Dedifferentiated amniotic fluid mesenchymal stem cell (primary cell): ENCODE measurements around the gene GSTM5.
"Not testable (repeated sequence)": the region's sequence is repeated elsewhere in the genome, so short reads cannot be mapped to it uniquely, and the experiment has no call there.

ENCODE experiments used
- DNase-seq: peaks from one replicate; pipeline ENCODE4 v3.0.0-alpha.2; 2016; ENCODE audit errors: extremely low spot score

The GSTM5 gene

DNA sequence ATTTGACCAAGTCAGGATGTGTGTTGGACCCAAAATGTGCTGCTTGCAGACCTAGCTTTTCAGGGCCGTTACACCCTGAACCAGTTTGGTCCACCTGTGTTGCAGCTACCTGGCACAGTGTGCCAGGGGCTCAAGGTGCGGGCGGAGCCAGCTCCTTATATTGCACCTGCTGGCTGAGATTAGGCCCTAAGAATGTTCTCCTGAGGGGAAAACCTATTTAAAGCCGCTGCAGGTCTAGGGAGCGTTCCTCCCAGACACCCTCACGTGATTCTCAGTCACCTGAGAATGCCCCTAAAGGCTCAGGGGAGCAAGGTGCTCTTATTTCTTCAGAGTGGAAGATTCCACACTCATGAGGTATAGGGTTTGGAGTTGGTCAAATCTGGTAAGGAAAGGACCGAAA, 16.8 kb downstream of the GSTM5 start:
- DNase-seq: no peak

GRCh38 chr1:109730666-109731065, 18.6 kb downstream of the GSTM5 start:
- DNase-seq: no peak

- DNase-seq: no peak
Observed at GRCh38 chr1:109732390-109732881, 20.4 kb downstream of the GSTM5 start.

- no peak for DNase-seq
Observed at GRCh38 chr1:109733236-109733870, 21.3 kb downstream of the GSTM5 start.

DNA sequence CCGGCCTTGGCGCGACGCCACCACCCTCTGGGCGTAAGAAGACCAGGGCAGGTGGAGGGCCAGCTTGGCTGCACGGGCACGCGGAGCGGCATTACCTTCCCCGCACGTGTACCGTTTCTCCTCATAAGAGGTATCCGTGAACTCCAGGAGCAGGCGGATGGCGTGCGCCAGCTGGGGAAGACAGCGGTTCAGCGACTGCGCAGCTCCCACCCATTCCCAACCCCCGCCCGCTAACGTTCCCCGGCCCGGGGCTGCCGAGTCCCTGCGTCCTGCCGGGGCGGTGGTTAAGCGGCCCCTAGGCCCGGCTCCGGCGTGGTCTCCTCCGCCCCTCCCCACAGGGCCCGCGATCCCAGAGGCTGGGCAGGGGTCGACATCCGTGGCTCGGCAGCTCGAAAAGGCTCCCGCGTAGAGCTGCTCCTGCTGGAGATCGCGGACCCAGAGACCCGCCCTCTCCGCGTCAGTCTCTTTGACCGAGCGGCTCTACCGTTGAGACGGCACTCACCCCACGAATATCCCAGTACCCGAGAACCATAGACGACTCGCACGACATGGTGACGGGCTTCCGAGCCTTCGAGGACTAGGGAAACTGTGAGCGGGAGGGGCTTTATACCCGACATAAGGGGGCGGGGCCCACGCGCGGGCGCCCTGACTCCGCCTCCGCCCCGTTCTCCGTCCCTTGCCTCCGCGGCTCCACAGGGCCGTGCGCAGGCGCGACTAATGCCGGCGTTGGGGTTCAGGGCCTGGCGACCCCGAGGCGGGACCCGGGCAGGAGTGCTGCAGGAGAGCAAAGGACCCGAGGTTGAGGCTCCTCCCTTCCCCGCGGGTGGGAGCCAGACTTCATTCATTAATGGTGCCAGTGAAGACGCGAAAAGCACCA, 27.9 kb downstream of the GSTM5 start:
- peak; percentile 58 for DNase-seq

GRCh38 chr1:109740615-109741373, 28.7 kb downstream of the GSTM5 start, which contains the start of gene GSTM3:
GSTM3 (minus strand) TSS chr1:109741038; CDS start chr1:109740287, 751 bp downstream.
- no peak for DNase-seq

GRCh38 chr1:109748311-109748710, 36.3 kb downstream of the GSTM5 start:
- not testable (repeated sequence) for DNase-seq

DNA sequence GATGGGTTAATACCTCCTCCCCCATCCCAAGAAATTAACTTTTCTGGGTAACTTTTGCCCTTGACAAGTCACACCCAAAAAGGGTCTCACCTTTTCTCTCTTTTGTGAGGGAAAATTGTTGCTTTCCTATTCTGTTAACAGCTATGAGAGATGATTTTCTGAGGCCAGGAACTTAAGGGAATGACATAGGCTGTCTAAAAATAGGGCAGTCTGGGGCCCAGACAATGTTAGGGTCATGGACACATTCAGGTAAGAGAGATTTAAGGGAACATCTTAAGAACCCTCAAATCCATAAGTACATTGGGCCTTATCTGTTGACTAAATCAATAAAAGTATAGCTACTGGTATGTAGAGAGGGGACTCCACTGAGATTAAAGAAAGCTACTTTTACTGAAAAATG, 37.2 kb downstream of the GSTM5 start:
- no peak for DNase-seq

- no peak for DNase-seq
Observed at GRCh38 chr1:109750241-109750882, 38.3 kb downstream of the GSTM5 start.

DNA sequence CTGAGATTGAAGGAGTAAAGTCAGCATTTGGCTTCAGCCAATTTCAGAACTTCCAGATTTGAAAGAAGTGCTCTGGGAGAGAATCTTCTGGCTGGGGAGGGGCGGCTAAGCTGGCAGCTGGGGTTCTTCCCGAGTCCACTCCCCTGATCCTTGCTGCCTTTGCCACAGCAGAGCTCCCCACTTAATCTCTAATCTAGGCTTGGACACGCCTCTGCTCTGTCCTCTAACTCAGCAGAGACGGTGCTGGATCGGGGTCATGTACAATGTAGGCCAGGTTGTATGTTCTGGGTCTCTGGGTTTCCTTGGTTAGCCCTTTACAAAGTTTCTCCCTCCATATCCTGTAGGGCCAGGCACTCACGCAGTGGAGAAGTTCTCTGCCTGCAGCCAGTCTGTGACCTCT, 38.9 kb downstream of the GSTM5 start:
- no peak for DNase-seq

- no peak for DNase-seq
Observed at GRCh38 chr1:109751531-109752260, 39.6 kb downstream of the GSTM5 start.

DNA sequence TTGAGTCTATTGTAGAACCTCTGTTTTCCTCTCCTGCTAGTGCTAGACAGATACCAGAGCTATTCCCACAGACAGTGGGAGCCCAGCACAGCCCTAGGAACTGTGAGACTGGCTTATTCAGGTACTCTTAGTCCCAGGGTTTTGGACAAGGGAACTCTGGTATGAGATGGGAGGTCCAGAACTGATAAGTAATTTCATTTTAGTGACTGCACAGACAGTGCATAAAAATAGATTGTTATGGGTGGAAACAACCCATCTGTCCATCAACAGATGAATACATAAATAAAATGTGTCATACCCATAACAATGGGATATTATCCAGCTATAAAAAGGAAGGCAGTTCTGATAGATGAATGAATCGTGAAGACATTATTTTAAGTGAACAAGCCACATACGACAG, 42.7 kb downstream of the GSTM5 start:
- DNase-seq: no peak

DNA sequence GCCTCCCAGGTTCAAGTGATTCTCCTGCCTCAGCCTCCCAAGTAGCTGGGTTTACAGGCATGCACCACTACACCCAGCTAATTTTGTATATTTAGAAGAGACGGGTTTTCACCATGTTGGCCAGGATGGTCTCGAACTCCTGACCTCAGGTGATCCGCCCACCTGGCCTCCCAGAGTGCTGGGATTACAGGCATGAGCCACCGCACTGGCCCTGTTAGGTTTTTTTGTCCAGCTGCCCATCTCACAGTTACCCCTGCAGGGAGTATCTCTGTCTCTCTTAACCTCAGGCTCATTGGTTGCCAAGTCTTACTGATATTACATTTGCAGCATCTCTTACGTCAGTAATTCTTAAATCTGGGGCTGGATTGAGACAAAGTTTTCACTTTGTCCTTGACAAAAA, 44.3 kb downstream of the GSTM5 start:
- not testable (repeated sequence) for DNase-seq

GRCh38 chr1:109756848-109757521, 44.9 kb downstream of the GSTM5 start:
- DNase-seq: no peak

- DNase-seq: no peak
Observed at GRCh38 chr1:109757936-109758786, 46.1 kb downstream of the GSTM5 start.

- no peak for DNase-seq
Observed at GRCh38 chr1:109759513-109760334, 47.7 kb downstream of the GSTM5 start.

- no peak for DNase-seq
Observed at GRCh38 chr1:109760581-109761226, 48.7 kb downstream of the GSTM5 start.
